Prostate gland (tissue), 2 donors: ENCODE results near the gene ZMYND8. TPM values are rescaled to one million over a fixed set of nuclear protein-coding genes. Genes with fewer than 3 reads are reported as not detected.
"Not testable (repeated sequence)": the region's sequence is repeated elsewhere in the genome, so short reads cannot be mapped to it uniquely, and the experiment has no call there.

Experiments
- DNase-seq: peaks from one replicate; pipeline ENCODE4 v3.0.0-alpha.2; 2019; ENCODE audit warnings: low spot score
- H3K27ac ChIP-seq, 2 donors: fragments of 200-600 bp; sonication (generic); 2 replicates each; pipeline ENCODE4 v1.5.1; 2017 to 2019
- H3K27me3 ChIP-seq: fragments of 200-600 bp; sonication (generic); replicated peaks from 2 replicates; pipeline ENCODE4 v1.5.1; 2019; ENCODE audit not compliant: insufficient read depth
- H3K36me3 ChIP-seq, 2 donors: fragments of 200-600 bp; sonication (generic); 1 replicate in 1 of 2; 2 replicates in 1 of 2; pipeline versions ENCODE4 v1.5.1 to v1.8.1; 2017 to 2019
- H3K4me1 ChIP-seq: fragments of 200-600 bp; sonication (generic); replicated peaks from 2 replicates; pipeline ENCODE4 v1.5.1; 2019
- H3K4me3 ChIP-seq, 2 donors: fragments of 200-600 bp; sonication (generic); 2 replicates each; pipeline ENCODE4 v1.5.1; 2017 to 2019
- H3K9me3 ChIP-seq: fragments of 200-600 bp; sonication (generic); 2 replicates; pipeline ENCODE4 v1.5.1; 2017
- POLR2A ChIP-seq: fragments of 450-650 bp; IDR thresholded peaks from one replicate; pipeline ENCODE4 v1.6.1; 2016; ENCODE audit warnings: antibody characterized with exemption, mild to moderate bottlenecking
- POLR2AphosphoS5 ChIP-seq: sonication (generic); formaldehyde crosslinking; IDR thresholded peaks from one replicate; pipeline ENCODE4 v1.6.1; 2017; ENCODE audit warnings: antibody characterized with exemption
- WGBS: methylation state at CpG from one replicate; pipeline ENCODE4 v1.1.5; 2018; 5-methylcytosine and 5-hydroxymethylcytosine counted together
- intact Hi-C: fragments of 100-400 bp; cut with DNase I; formaldehyde crosslinking; loops from one replicate; pipeline ENCODE4 v1.14.2; 2022
- total RNA-seq, 2 donors: library from RNA; depleted of rRNA; stranded (reverse); fragments of >200 nt; gene quantifications; one replicate each; pipeline ENCODE4 v1.1.0, GENCODE V29; 2016
- TF ChIP-seq, protein P1 (sequence below), 4 experiments: fragments of 200-600 bp in 2 of 4; fragments of 450-650 bp in 2 of 4; sonication (generic) in 2 of 4; IDR thresholded peaks; 1 replicate in 3 of 4; 2 replicates in 1 of 4; pipeline ENCODE4 v1.5.1; 2016 to 2019; ENCODE audit warnings: antibody characterized with exemption in 4 of 4, mild to moderate bottlenecking in 2 of 4, moderate library complexity in 2 of 4

The ZMYND8 gene
- total RNA-seq, 2 donors from 2014 or later: 19.9 to 70.9 TPM

DNA sequence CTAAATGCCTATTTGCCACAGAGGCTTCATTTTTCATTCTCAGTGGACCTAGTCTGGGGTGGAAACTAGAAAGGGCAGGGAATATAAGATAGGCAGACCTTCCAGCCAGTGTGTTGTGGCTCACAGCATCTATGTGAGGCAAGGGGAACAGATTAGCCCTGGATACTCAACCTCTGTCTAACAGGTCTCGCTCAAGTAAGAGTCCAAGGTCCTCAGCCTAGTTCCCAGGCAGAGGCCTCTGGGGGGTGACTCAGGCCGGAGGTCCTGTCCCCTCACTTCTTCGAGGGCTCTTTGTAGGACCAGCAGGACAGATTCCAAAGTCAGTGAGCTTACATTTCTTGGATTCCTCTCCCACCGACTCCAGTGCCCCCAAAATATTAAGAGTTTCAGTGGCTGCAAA, 106.6 kb downstream of the ZMYND8 start:
- Histone ChIP-seq H3K27me3 (no peaks in the 10 kb centered on the region), H3K36me3 (no peaks in the 10 kb centered on the region), H3K27ac (no peak overlapping the region), H3K9me3 (no peaks in the 10 kb centered on the region), H3K4me3 (no peak overlapping the region), H3K4me1 (peaks cover 10% of the 10 kb centered on the region)
- DNase-seq: no peak
- intact Hi-C loops: no loop called here
- WGBS: 94% methylated on average over 4 of the region's 4 CpGs
- TF ChIP-seq POLR2A (no peak), POLR2AphosphoS5 (no peak)
- TF ChIP-seq, protein P1, sequence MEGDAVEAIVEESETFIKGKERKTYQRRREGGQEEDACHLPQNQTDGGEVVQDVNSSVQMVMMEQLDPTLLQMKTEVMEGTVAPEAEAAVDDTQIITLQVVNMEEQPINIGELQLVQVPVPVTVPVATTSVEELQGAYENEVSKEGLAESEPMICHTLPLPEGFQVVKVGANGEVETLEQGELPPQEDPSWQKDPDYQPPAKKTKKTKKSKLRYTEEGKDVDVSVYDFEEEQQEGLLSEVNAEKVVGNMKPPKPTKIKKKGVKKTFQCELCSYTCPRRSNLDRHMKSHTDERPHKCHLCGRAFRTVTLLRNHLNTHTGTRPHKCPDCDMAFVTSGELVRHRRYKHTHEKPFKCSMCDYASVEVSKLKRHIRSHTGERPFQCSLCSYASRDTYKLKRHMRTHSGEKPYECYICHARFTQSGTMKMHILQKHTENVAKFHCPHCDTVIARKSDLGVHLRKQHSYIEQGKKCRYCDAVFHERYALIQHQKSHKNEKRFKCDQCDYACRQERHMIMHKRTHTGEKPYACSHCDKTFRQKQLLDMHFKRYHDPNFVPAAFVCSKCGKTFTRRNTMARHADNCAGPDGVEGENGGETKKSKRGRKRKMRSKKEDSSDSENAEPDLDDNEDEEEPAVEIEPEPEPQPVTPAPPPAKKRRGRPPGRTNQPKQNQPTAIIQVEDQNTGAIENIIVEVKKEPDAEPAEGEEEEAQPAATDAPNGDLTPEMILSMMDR (IDR thresholded peaks at IDR 0.05): no peak

DNA sequence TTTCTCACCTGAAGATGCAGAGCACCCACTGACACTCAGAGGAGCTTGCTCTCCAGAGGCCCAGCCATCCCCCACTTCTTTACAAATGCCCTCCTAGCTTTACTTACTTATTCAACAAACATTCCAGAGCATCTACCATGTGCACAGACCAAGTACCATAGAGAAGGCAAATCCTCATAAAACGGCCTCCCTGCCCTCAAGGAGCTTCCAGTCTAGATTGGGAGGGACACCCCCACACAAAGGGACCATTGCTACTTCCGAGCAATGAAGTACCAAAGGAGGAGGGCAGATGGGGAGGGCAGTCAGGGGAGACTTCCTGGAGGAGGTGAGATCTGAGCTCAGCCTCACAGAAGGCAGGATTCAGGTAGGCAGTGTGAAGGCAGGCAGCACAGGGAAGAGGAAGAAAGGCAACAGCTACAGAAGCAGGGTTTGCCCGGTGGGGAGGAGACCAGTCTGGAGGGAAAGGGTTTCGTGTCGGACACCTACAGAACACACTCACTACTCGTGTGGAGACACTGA, 108.0 kb downstream of the ZMYND8 start:
- Histone ChIP-seq H3K9me3 (no peaks in the 10 kb centered on the region), H3K4me3 (no peak overlapping the region), H3K27me3 (no peaks in the 10 kb centered on the region), H3K4me1 (peaks cover 4% of the 10 kb centered on the region), H3K36me3 (no peaks in the 10 kb centered on the region), H3K27ac (no peak overlapping the region)
- DNase-seq: no peak
- intact Hi-C loops: no loop called here
- TF ChIP-seq POLR2AphosphoS5 (no peak), POLR2A (no peak)
- TF ChIP-seq, protein P1 (IDR thresholded peaks at IDR 0.05): no peak
- 90% methylated on average over 6 of the region's 6 CpGs for WGBS

DNA sequence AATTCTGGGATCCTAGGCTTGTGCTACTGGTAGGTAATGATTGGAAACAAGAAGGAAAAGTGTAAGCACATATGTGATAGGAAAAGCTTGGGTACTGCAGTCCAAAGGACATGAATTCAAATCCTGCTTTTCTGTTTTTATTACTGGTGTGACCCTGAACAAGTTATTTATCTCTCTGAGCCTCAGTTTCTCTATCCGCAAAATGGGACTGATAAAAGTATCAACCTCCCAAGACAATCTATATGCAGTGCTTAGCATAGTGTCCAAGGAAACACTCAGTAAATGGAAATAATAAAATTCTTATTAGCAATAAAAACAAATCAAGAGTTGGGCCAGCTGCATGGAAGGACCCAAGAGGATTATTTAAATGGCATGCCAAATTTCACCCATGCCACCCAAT, 108.5 kb downstream of the ZMYND8 start:
- Histone ChIP-seq H3K27ac (no peak overlapping the region), H3K9me3 (no peaks in the 10 kb centered on the region), H3K27me3 (no peaks in the 10 kb centered on the region), H3K4me3 (no peak overlapping the region), H3K36me3 (no peaks in the 10 kb centered on the region), H3K4me1 (peaks cover under 1% of the 10 kb centered on the region)
- WGBS: 100% methylated on average over 1 of the region's 1 CpG
- no peak for DNase-seq
- intact Hi-C loops: no loop called here
- TF ChIP-seq POLR2A (no peak), POLR2AphosphoS5 (no peak)
- TF ChIP-seq, protein P1 (IDR thresholded peaks at IDR 0.05): no peak

DNA sequence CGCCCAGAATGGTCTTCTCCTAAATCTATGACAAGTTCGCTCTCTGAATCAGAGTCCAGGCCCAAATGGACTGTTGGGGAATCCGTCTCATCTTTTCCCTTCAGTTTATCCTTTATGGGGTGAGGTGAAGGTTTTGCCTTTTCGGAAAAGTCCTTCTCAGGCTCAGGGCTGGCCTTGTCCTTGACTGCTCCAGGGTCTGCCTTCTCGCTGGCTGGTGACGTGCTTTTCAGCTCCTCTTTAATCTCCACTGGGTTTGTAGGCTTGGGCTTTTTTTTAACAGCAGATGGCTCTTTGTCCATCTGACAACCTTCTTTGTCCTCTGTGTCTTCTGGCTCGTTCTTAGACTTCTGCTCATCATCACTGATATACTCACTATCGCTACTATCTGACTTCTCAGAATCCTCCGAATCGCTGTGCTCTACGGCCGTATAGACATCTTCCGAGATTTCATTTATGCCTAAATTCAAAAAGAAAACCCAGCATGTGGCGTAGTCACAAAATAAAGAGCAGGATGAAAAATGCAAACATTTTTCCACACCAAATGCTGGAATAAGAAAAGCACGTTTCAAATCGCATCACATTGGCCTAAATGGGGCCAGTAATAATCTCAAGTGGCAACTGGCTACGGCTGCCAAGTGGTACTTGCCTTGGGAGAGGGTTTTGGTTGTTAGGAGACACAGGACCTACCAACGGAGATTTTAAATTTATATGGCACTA, 110.3 kb downstream of the ZMYND8 start:
- Histone ChIP-seq H3K27ac (no peak overlapping the region), H3K9me3 (no peaks in the 10 kb centered on the region), H3K27me3 (no peaks in the 10 kb centered on the region), H3K36me3 (no peaks in the 10 kb centered on the region), H3K4me1 (no peaks in the 10 kb centered on the region), H3K4me3 (no peak overlapping the region)
- WGBS: 95% methylated on average over 18 of the region's 18 CpGs
- TF ChIP-seq POLR2AphosphoS5 (no peak), POLR2A (no peak)
- TF ChIP-seq, protein P1 (IDR thresholded peaks at IDR 0.05): no peak
- DNase-seq: no peak
- intact Hi-C loops: no loop called here

DNA sequence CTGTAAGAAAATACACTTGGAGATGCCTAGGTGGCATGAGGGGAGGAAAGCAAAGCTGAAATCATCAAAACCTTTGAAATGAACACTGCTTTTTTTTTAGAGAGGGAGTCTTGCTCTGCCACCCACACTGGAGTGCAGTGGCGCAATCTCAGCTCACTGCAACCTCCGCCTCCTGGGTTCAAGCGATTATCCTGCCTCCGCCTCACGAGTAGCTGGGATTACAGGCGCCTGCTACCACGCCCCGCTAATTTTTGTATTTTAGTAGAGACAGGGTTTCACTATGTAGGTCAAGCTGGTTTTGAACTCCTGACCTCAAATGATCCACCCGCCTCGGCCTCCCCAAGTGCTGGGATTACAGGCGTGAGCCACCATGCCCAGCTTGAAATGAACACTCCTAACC, 111.3 kb downstream of the ZMYND8 start:
- intact Hi-C loops, H3K27me3 ChIP-seq, H3K9me3 ChIP-seq, H3K36me3 ChIP-seq, H3K27ac ChIP-seq, H3K4me1 ChIP-seq, H3K4me3 ChIP-seq, DNase-seq: not testable (repeated sequence)
- WGBS: 97% methylated on average over 11 of the region's 11 CpGs
